Glomerular endothelial cell (primary cell): ENCODE data around the gene GJB6. TPM values are rescaled to one million over a fixed set of nuclear protein-coding genes. Genes with fewer than 3 reads are reported as not detected.

Experiments
- DNase-seq: peaks from one replicate; pipeline ENCODE4 v3.0.0-alpha.2; 2011; ENCODE audit warnings: low read depth, low spot score; ENCODE audit errors: extremely low read depth
- total RNA-seq: library from RNA; depleted of rRNA; stranded (reverse); fragments of >200 nt; gene quantifications from 2 replicates; pipeline ENCODE4 v1.2.3, GENCODE V29; 2015

GJB6 gene
- total RNA-seq, 1 donor from 2014 or later = not detected

DNA sequence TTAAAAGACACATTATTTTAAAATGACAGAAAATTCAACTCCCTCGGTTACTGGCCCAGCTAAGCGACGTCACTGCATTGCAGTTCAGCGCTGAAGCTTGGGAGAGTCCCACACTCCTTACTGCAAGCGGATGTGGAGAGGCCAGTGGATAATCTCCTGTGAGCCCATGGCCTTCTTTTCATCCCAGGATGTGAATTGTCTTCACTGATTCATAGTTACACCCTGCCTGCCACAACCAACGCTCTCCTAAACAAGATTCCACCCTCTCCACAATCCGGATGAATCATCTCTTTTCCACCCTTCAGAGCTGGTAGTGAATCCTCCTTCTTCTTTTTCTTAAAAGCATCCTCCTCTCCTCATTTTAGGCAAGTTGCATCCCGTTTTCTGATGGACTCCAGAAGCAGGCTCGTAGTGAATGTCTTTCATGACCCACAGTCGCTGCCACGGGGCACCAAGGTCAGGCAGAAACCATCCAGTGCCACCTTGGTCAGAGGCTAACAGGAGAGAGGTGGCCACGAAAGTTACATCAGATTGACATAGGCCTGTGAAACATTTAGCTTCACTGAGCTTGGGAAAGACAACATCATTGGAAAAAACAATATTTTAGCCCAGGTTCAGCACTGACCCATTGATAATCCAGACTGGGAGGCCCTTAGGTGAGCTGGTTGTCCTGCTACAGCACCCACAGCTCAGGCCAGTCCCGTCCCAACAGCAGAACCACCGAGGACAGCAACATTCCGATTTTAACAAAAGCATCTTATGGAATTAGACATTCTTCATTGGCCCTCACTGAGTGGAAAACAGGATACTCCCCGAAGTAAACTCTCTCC, 41.4 kb downstream of the GJB6 start:
- DNase-seq = no peak

DNA sequence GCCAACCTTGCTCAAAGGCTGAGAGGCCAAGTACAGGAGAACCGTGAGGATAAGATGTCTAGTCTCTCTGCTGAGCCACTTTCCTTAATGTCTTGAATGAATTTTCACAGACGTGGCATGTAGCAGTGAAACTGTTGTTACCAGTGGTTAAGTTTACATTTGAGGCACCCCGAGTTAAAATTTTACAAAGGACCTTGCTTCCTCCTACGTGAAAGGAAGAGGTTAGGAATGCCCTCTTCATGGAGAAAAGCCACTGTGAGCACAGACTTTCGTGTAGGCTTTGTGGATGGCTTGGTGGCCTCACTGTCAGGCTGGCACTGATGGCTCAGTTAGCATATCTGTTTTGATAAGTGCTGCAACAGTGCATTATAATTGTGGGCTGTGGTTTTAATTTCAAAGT, 42.0 kb downstream of the GJB6 start:
- DNase-seq = no peak

DNA sequence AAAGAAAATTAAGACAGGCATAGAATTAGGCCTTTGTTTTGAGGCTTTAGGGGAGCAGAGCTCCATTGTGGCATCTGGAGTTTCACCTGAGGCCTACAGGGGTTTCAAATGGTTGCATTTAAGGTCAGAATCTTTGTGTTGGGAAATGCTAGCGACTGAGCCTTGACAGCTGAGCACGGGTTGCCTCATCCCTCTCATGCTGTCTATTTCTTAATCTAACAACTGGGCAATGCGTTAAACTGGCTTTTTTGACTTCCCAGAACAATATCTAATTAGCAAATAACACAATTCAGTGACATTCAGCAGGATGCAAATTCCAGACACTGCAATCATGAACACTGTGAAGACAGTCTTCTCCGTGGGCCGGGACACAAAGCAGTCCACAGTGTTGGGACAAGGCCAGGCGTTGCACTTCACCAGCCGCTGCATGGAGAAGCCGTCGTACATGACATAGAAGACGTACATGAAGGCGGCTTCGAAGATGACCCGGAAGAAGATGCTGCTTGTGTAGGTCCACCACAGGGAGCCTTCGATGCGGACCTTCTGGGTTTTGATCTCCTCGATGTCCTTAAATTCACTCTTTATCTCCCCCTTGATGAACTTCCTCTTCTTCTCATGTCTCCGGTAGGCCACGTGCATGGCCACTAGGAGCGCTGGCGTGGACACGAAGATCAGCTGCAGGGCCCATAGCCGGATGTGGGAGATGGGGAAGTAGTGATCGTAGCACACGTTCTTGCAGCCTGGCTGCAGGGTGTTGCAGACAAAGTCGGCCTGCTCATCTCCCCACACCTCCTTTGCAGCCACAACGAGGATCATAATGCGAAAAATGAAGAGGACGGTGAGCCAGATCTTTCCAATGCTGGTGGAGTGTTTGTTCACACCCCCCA, 43.2 kb downstream of the GJB6 start:
- no peak for DNase-seq

DNA sequence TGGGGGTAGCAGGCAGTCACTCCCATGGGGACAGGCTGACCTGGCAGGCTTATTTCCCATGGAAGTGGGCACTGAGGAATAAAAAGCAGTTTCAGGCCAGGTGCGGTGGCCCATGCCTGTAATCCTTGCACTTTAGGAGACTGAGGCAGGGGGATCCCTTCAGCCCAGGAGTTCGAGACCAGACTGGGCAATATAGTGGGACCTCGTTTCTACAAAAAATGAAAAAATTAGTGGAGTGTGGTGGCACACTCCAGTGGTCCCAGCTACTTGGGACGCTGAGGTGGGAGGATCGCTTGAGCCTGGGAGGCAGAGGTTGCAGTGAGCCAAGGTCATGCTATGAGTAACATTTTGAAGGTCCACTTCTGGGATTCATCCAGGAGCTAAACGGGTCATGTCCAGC, 45.3 kb downstream of the GJB6 start:
- no peak for DNase-seq

DNA sequence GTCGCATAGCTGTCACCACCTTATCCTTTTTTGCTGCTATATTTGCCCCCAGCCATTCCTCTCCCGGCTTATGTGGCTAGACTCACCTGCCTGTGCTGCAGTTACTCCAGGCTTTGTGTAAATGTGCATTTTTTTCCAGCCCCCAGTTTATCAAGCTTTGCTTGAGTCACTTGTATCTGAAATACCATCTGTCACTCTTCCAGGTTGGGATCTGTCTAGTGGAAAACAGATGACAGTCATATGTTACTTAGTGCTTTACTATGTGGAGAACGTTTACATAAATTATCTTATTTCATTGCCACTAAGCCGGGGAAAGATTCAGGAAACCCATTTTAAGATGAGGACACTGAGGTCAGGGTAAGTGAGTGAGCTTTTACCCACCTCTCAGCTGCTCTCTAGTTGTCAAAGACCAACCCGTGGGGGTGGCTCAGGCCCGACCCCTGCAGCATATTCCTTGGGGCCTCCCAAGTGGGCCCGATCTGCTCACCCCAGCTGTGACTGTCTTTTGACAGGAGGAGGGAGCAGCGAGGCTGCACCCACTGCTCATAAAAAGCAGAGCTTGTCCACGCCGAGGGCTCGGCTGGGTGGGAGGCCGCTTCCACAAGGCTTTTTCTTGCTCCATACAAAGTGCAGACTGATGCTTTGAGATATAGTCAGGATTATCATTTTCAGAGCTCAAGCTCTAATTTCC, 46.6 kb downstream of the GJB6 start:
- no peak for DNase-seq

DNA sequence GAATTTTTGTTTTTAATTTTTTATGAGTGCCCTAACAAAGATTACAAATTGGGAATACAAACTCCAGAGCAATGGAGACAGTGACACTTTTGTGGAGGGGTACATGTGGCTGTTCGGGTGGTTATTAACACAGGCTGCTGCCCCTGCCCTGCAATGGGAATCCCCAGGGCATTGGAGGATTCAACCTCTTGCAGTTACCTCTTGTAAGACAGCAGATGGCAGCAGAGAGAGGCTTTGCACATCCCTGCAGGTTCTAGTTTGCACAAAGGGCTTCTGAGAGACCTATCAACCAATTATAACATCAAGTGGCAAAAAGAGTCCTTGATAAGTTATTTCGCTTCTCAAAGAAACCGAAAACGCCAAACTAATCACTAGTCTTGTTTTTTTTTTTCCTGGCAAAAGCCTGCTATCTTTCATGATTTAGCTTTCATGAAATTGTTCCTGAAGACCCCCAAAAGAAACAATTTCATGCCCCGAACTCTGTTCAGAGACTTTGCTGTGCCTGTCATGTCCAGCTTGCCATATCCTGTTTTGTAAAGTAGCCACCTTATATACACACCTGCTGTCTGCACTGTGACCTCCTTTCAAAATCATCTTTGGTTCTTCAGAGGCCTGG, 49.8 kb downstream of the GJB6 start:
- DNase-seq = no peak

DNA sequence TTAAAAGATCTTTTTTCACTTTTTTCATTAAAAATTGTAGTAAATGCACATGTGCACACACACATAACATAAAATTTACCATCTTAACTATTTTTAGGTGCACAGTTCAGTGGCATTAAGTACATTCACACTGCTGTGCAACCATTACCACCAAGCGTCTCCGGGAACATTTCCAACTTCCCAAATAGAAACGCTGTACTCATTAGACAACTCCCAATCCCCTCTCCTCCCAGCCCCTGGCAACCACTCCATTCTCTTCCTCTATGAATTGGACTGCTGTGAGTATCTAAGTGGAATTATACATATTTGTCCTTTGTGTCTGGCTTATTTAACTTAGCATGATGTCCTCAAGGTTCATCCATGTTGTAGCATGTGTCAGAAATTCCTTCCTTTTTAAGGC, 50.9 kb downstream of the GJB6 start:
- no peak for DNase-seq

DNA sequence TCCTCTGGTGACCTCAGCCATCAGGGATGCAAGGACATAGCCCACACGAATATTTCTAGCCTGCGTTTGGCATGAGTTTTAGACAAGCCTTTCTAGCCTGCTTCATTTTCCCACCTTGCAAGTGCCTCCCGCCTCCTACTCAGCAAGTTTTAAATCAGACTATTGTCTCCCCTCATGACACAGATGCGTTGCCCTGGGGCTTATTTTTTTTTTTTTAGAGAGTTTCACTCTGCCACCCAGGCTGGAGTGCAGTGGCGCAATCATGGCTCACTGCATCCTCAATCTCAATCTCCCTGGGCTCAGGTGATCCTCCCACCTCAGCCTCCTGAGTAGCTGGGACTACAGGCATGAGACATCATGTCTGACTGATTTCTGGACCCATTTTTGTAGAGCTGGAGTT, 54.0 kb downstream of the GJB6 start:
- no peak for DNase-seq

DNA sequence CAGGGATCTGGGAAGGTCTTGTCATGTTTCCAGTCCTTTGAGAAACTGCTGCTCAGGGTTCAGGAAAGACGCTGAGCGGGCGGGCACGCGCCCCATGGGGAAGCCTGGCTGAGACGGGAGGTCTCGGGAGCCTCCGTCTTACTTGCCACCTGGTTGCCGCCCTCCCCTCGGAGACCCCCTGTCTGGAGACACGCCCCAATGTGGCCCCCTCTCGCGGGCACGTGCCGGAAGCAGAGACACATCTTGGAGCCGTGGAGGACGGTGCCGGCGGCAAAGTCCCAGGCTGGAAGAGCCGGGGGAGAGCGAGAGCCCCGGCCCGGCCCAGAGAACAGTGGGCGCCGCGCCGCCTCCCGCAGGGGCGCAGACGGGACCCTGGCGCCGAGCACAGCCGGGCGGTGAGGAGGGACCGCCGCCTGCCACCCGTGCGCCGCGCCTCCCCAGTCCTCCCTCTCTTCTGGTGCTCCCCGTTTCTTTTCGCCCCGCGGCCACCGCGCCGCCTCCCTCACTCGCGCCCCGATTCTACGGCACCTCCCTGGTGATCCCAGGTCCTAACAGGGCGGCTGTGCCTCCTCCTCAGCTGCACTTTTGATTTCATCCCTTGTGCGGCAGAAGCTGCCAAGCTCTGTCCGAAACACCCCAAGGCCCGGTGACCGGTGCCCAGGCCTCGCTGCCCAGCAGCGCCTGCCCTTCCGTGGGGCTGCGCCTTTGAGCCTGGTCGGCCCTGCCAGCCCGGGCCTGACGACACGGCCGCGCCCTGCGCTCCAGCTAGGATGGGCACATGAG, 54.9 kb downstream of the GJB6 start:
- DNase-seq = no peak

DNA sequence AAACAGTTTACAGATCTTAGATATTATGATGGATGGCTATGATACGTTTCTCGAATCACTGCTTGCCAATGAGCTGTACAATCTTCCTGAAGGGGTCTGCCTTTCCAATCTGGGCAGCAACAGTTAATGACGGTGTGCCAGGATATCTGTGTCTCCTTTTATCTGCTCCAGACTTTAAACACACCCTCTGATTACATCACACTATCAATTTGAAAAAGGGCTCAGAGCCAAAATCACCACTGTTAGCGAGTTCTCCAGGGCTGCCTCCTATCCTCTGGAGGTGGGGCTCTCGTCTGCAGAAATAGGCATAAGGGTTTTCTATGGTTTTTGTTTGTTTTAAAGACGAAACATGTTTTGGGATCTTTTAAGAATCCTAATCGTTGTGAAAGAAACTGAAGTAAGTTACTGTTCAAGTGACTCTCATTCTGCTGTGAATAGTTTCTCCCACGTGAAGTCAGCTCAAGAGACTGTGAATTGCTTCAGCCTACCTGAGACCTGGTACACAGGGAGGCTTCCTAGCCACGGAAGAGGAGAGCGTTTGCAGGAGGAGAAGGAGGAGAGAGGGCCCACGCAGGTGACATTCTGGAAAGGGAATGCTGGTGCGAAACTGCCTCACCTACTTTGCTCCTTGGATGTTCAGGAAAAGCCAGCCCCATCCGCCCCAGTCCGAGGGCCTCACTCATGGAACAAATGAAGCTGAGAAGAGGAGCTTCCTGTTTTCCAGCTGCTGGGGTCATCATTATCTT, 56.0 kb downstream of the GJB6 start:
- no peak for DNase-seq

DNA sequence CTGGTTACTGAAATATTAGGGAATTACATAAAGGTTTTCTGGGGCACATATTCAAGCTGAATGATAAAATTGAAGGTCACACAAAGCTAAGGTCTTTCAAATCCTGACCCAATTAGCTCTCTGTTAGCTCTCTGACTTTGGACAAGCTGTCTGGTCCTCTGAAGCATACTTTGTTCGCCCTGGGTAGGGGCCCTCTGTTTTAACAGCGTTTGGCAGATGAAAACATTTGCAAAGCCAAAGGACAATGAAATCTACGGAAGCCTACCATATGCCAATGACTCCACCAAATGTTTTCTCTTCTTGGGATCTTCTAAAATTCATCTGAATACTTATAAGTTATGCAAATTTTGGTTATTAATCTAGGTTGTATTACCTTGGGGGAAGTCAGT, 56.7 kb downstream of the GJB6 start:
- DNase-seq = no peak

DNA sequence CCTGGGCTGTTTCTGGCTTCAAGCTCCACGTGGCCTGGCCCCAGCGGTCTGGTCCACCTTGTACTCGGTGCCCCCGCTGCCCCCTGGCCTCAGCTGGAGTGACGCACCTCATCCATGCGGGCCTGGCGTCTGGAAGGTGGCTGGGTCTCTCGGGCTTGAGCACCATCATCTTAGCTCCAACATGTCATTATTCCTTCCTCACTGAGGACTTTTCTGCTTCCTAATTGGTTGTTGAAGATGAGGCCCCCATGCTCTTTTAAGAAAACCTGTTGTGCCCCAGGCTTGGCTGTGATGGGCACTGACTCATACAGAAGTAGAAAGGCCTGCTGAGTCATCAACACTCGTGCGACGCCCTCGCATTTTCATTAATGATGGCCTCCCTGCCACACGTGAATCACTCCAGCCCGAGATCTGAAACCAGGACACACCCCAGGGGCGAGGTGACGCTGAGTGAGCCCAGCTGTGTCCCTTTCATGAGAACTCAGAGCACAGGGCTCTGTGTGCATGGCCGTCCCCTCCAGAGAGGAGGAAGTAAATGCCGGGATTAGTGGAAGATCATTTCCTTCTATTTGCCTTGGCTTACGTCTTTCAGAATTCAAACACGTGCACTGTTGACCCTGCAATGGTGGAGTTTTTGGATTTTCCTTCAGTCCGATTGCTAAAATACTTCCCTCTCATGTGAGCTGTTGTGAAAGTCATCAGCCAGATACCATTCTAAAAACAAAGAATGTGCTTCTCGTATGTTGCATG, 57.3 kb downstream of the GJB6 start:
- no peak for DNase-seq

DNA sequence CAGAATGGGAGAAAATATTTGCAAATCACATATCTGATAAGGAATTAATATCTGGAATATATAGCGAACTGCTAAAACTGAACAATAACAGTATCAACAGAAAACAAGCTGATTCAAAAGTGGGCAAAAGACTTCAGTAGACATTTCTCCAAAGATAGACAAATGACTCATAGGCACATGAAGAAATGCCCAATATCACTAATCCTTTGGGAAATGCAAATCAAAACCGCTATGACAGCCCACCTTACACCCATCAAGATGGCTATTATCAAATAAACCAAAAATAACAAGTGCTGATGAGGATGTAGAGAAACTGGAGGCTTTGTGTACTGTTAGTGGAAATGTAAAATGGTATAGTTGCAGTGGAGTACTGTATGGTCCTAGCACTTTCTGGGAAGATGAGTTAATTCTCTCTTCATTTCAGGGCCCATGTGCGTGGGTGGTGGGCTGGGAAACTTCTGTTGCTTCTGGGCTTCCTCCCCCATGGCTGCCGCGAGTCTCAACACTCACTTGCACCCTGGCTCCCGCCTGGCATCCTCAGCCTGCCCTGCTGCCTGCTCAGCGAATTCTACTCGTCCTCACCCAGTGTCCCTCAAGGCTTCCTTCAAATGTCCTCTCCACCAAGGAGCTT, 58.9 kb downstream of the GJB6 start:
- no peak for DNase-seq

Other genes starting within 250 kb of the GJB6 start
- 0.39 and 0.47 TPM in 2 replicates for gene GJA3, start 71.3 kb downstream of the GJB6 start, total RNA-seq
- gene GJB2, start 39.4 kb downstream of the GJB6 start, total RNA-seq = 1.0 TPM in 1 of 2 replicates, not detected in the other